PC-9 (cell line): ENCODE data around the gene ERC2. TPM values are rescaled to one million over a fixed set of nuclear protein-coding genes. Genes with fewer than 3 reads are reported as not detected.

Source experiments
- BruUV-seq: library from RNA; stranded (reverse); fragments of 400-500 nt; replicated peaks from 2 replicates; lab custom pipeline; 2021; lab: Mats Ljungman, UMichigan
- CTCF ChIA-PET: fragments of 300-600 bp; sonication (Branson Sonifier 250); formaldehyde crosslinking; loops from one replicate; lab custom pipeline; 2022; ENCODE audit warnings: antibody characterized with exemption; lab: Charles Lee
- POLR2A ChIA-PET: fragments of 300-600 bp; sonication (Branson Sonifier 250); formaldehyde crosslinking; loops from one replicate; lab custom pipeline; 2022; ENCODE audit warnings: antibody characterized with exemption; ENCODE audit not compliant: unreplicated experiment; lab: Charles Lee
- DNase-seq, 2 experiments: peaks; one replicate each; pipeline versions ENCODE4 v3.0.0 to v3.0.0-alpha.2; 2015 to 2022; ENCODE audit warnings: mixed read lengths in 1 of 2
- H2AFZ ChIP-seq: fragments of 200-600 bp; sonication (generic); 2 replicates; pipeline ENCODE4 v1.8.1; 2017; ENCODE audit warnings: antibody characterized with exemption
- H3F3A ChIP-seq: fragments of 200-600 bp; sonication (generic); 2 replicates; pipeline ENCODE4 v1.8.1; 2017; ENCODE audit warnings: antibody characterized with exemption, mild to moderate bottlenecking, low read depth; ENCODE audit not compliant: insufficient read depth
- H3K27ac ChIP-seq: fragments of 200-600 bp; sonication (generic); 2 replicates; pipeline ENCODE4 v1.6.1; 2016; ENCODE audit warnings: mixed run types
- H3K27me3 ChIP-seq: fragments of 200-600 bp; sonication (generic); 2 replicates; pipeline ENCODE4 v1.6.1; 2016; ENCODE audit warnings: low read depth, mixed run types; ENCODE audit not compliant: insufficient read depth
- H3K36me3 ChIP-seq: fragments of 200-600 bp; sonication (generic); 2 replicates; pipeline ENCODE4 v1.6.1; 2016; ENCODE audit warnings: low read depth, mixed run types
- H3K4me1 ChIP-seq: fragments of 200-600 bp; sonication (generic); replicated peaks from 2 replicates; pipeline ENCODE4 v1.6.1; 2016; ENCODE audit warnings: mixed run types; ENCODE audit not compliant: insufficient read depth
- H3K4me2 ChIP-seq: fragments of 200-600 bp; sonication (generic); 2 replicates; pipeline ENCODE4 v1.6.1; 2017; ENCODE audit warnings: mixed run types
- H3K4me3 ChIP-seq: fragments of 200-600 bp; sonication (generic); 2 replicates; pipeline ENCODE4 v1.6.1; 2016; ENCODE audit warnings: mixed run types
- H3K79me2 ChIP-seq: fragments of 200-600 bp; sonication (generic); 2 replicates; pipeline ENCODE4 v1.6.1; 2017; ENCODE audit warnings: low read depth, mixed run types
- H3K9me2 ChIP-seq: fragments of 200-600 bp; sonication (generic); 2 replicates; pipeline ENCODE4 v1.8.1; 2017; ENCODE audit warnings: mild to moderate bottlenecking; ENCODE audit not compliant: insufficient read depth
- H3K9me3 ChIP-seq: fragments of 200-600 bp; sonication (generic); 2 replicates; pipeline ENCODE4 v1.8.1; 2016; ENCODE audit warnings: low read depth; ENCODE audit not compliant: insufficient read depth
- H4K20me1 ChIP-seq: fragments of 200-600 bp; sonication (generic); 2 replicates; pipeline ENCODE4 v1.8.1; 2017; ENCODE audit not compliant: insufficient read depth
- CTCF ChIP-seq: fragments of 200-600 bp; sonication (generic); conservative IDR thresholded peaks from 2 replicates; pipeline ENCODE4 v1.6.1; 2017; ENCODE audit warnings: mixed run types, antibody characterized with exemption, mild to moderate bottlenecking, moderate library complexity
- EZH2 ChIP-seq: fragments of 200-600 bp; sonication (generic); IDR thresholded peaks from 2 replicates; pipeline ENCODE4 v1.8.0; 2017; ENCODE audit warnings: antibody characterized with exemption, low read depth
- intact Hi-C: fragments of 100-400 bp; cut with micrococcal nuclease; formaldehyde crosslinking; loops from one replicate; pipeline ENCODE4 v1.10.0; 2022; ENCODE audit not compliant: unreplicated experiment
- total RNA-seq: library from RNA; stranded (reverse); gene quantifications from 2 replicates; pipeline ENCODE4 v1.2.3, GENCODE V29; 2021

ERC2 gene
- total RNA-seq, 1 experiment from 2014 or later = 1.4 TPM

GRCh38 chr3:55609230-55609827 is 858.9 kb downstream of the ERC2 start:
- Histone ChIP-seq H3F3A (no peaks in the 10 kb centered on the region), H3K36me3 (no peaks in the 10 kb centered on the region), H3K79me2 (no peaks in the 10 kb centered on the region), H3K4me3 (no peak overlapping the region), H3K9me2 (no peaks in the 10 kb centered on the region), H3K4me1 (peaks cover 6% of the 10 kb centered on the region), H2AFZ (no peak overlapping the region), H3K27ac (no peak overlapping the region), H3K4me2 (no peak overlapping the region), H4K20me1 (no peaks in the 10 kb centered on the region), H3K9me3 (no peaks in the 10 kb centered on the region; the same call in 1 of the 2 replicates), H3K27me3 (no peaks in the 10 kb centered on the region)
- TF ChIP-seq EZH2 (no peak), CTCF (no peak)
- ChIA-PET CTCF (no interaction called here), POLR2A (interaction anchor here (0.6 kb wide), 1 partner anchor 640 kb away, joined by 5 read pairs; no protein-coding TSS in a partner anchor)
- BruUV-seq = no TSS peak
- intact Hi-C loops = no loop called here
- DNase-seq = no peak

GRCh38 chr3:55608301-55608937 is 859.8 kb downstream of the ERC2 start:
- Histone ChIP-seq H3K9me2 (no peaks in the 10 kb centered on the region), H3F3A (no peaks in the 10 kb centered on the region), H3K4me1 (peaks cover 12% of the 10 kb centered on the region), H2AFZ (no peak overlapping the region), H3K9me3 (no peaks in the 10 kb centered on the region), H3K27ac (no peak overlapping the region), H3K79me2 (no peaks in the 10 kb centered on the region), H3K4me3 (no peak overlapping the region), H3K27me3 (no peaks in the 10 kb centered on the region), H3K4me2 (no peak overlapping the region), H4K20me1 (no peaks in the 10 kb centered on the region), H3K36me3 (no peaks in the 10 kb centered on the region)
- no TSS peak for BruUV-seq
- CTCF ChIA-PET = no interaction called here
- DNase-seq = no peak
- POLR2A ChIA-PET = interaction anchor here (0.7 kb wide), 1 partner anchor 79 kb away, joined by 3 read pairs; no protein-coding TSS in a partner anchor
- intact Hi-C loops = no loop called here
- no peak for TF ChIP-seq EZH2
- no peak for TF ChIP-seq CTCF

- Histone ChIP-seq H3K27me3 (no peaks in the 10 kb centered on the region), H3K4me3 (no peak overlapping the region), H3K9me2 (no peaks in the 10 kb centered on the region), H3K4me2 (no peak overlapping the region), H3K4me1 (peaks cover 12% of the 10 kb centered on the region), H3F3A (no peaks in the 10 kb centered on the region), H4K20me1 (no peaks in the 10 kb centered on the region), H3K27ac (no peak overlapping the region), H3K79me2 (no peaks in the 10 kb centered on the region), H3K36me3 (no peaks in the 10 kb centered on the region), H3K9me3 (no peaks in the 10 kb centered on the region), H2AFZ (no peak overlapping the region)
- ChIA-PET POLR2A (interaction anchor here (0.7 kb wide), 1 partner anchor 79 kb away, joined by 3 read pairs; no protein-coding TSS in a partner anchor), CTCF (no interaction called here)
- TF ChIP-seq CTCF (no peak), EZH2 (no peak)
- intact Hi-C loops = no loop called here
- no TSS peak for BruUV-seq
- DNase-seq = no peak
Observed at GRCh38 chr3:55607844-55608243, 860.4 kb downstream of the ERC2 start.
